ENCODE results near the gene GRIK1. TPM values are rescaled to one million over a fixed set of nuclear protein-coding genes. Genes with fewer than 3 reads are reported as not detected.

The GRIK1 gene
- under 0.01 TPM in 1 of 2 replicates, not detected in the other for total RNA-seq

DNA sequence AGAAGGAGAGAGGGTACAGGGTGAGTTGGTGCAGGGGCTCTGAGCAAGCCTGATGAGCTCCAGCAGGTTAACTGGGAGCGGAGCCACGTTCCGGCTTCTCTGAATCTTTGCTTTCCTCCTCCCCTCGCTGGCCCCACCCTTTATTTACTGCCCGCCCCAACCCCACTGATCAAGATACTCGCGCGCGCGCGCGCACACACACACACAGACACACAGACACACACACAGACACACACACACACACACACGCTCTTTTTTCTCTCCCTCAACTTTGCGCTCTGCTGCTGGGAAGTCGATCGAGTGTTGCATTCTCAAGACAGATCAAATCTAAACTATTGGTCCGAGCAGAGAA is at the start of gene GRIK1:
GRIK1 (minus strand) TSS at position 73 of the 352 bp plus-strand sequence.
- Histone ChIP-seq H3K27ac (ENCODE audit: low read depth, low read length) (no peak within 1 kb of the TSS), H3K4me2 (ENCODE audit: insufficient read depth, low read length) (peak within 1 kb of the TSS; percentile 60), H2AFZ (ENCODE audit: low read length) (peak within 1 kb of the TSS; percentile 82), H3K4me3 (ENCODE audit: insufficient read depth, low read length) (peak within 1 kb of the TSS; percentile 48), H3K36me3 (ENCODE audit: insufficient read depth, low read length) (no peaks in the 10 kb centered on the region), H3K79me2 (ENCODE audit: insufficient read depth, low read length) (no peaks in the 10 kb centered on the region), H4K20me1 (ENCODE audit: insufficient read depth, low read length) (no peaks in the 10 kb centered on the region), H3K9me3 (ENCODE audit: low read depth, low read length) (no peaks in the 10 kb centered on the region), H3K4me1 (ENCODE audit: insufficient read depth, low read length) (no peaks in the 10 kb centered on the region), H3K27me3 (ENCODE audit: insufficient read depth, low read length) (peaks cover 47% of the 10 kb centered on the region)
- TF ChIP-seq, protein P1, sequence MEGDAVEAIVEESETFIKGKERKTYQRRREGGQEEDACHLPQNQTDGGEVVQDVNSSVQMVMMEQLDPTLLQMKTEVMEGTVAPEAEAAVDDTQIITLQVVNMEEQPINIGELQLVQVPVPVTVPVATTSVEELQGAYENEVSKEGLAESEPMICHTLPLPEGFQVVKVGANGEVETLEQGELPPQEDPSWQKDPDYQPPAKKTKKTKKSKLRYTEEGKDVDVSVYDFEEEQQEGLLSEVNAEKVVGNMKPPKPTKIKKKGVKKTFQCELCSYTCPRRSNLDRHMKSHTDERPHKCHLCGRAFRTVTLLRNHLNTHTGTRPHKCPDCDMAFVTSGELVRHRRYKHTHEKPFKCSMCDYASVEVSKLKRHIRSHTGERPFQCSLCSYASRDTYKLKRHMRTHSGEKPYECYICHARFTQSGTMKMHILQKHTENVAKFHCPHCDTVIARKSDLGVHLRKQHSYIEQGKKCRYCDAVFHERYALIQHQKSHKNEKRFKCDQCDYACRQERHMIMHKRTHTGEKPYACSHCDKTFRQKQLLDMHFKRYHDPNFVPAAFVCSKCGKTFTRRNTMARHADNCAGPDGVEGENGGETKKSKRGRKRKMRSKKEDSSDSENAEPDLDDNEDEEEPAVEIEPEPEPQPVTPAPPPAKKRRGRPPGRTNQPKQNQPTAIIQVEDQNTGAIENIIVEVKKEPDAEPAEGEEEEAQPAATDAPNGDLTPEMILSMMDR (IDR thresholded peaks at IDR 0.05; ENCODE audit: extremely low read depth, low read depth, low read length), result no peak
- DNase-seq (ENCODE audit: insufficient read length, low spot score, missing footprints), result no peak

DNA sequence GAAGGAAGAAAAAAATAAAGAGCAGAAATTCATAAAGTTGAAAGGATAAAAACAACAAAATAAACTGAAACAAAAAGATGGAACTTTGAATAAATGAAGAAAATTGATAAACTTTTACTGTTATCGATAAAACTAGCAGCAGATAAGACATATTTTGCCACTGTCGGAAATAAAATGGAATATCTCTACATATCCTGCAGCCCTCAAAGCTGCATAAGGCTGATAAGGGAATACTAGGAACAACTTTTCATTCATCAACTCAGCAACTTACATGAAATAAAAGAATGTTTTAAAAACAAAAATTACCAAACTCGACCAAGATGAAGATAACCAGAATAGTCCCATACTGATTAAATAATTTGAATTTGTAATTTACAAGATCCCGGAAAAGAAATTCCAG is 48.0 kb upstream of the GRIK1 start:
- H3K4me3 ChIP-seq (ENCODE audit: insufficient read depth, low read length), result no peak overlapping the region
- no peaks in the 10 kb centered on the region for H4K20me1 ChIP-seq (ENCODE audit: insufficient read depth, low read length)
- H3K27me3 ChIP-seq (ENCODE audit: insufficient read depth, low read length), result no peaks in the 10 kb centered on the region
- no peaks in the 10 kb centered on the region for H3K79me2 ChIP-seq (ENCODE audit: insufficient read depth, low read length)
- no peaks in the 10 kb centered on the region for H3K4me1 ChIP-seq (ENCODE audit: insufficient read depth, low read length)
- H2AFZ ChIP-seq (ENCODE audit: low read length), result no peak overlapping the region
- no peaks in the 10 kb centered on the region for H3K36me3 ChIP-seq (ENCODE audit: insufficient read depth, low read length)
- DNase-seq (ENCODE audit: insufficient read length, low spot score, missing footprints), result no peak
- TF ChIP-seq, protein P1 (IDR thresholded peaks at IDR 0.05; ENCODE audit: extremely low read depth, low read depth, low read length), result no peak
- no peak overlapping the region for H3K4me2 ChIP-seq (ENCODE audit: insufficient read depth, low read length)
- H3K27ac ChIP-seq (ENCODE audit: low read depth, low read length), result no peak overlapping the region
- H3K9me3 ChIP-seq (ENCODE audit: low read depth, low read length), result peaks cover 2% of the 10 kb centered on the region

DNA sequence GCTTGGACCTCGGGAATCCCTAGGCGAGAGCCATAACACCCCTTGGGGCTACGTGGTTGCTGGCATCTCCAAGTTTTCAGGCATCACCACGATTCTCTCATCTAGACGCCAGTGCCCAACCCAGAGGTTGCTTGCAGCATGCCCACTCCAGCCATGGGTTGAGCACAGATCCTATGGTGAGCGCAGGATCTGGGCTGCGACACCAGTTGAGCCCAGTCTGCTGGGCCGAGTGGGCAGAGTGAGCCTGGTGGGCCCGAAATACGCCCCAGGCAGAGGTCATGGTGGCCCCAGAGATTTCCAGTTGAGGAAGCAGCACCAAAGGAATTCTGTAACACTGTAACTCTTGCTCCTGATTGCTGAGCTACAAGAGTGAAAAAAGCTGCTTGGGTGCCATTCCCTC is 46.1 kb upstream of the GRIK1 start:
- DNase-seq (ENCODE audit: insufficient read length, low spot score, missing footprints), result no peak
- H3K4me1 ChIP-seq (ENCODE audit: insufficient read depth, low read length), result no peaks in the 10 kb centered on the region
- H3K27me3 ChIP-seq (ENCODE audit: insufficient read depth, low read length), result no peaks in the 10 kb centered on the region
- no peaks in the 10 kb centered on the region for H3K9me3 ChIP-seq (ENCODE audit: low read depth, low read length)
- no peak overlapping the region for H3K4me2 ChIP-seq (ENCODE audit: insufficient read depth, low read length)
- no peaks in the 10 kb centered on the region for H3K79me2 ChIP-seq (ENCODE audit: insufficient read depth, low read length)
- no peaks in the 10 kb centered on the region for H4K20me1 ChIP-seq (ENCODE audit: insufficient read depth, low read length)
- no peak overlapping the region for H3K4me3 ChIP-seq (ENCODE audit: insufficient read depth, low read length)
- no peak overlapping the region for H3K27ac ChIP-seq (ENCODE audit: low read depth, low read length)
- TF ChIP-seq, protein P1 (IDR thresholded peaks at IDR 0.05; ENCODE audit: extremely low read depth, low read depth, low read length), result no peak
- H2AFZ ChIP-seq (ENCODE audit: low read length), result no peak overlapping the region
- H3K36me3 ChIP-seq (ENCODE audit: insufficient read depth, low read length), result no peaks in the 10 kb centered on the region

DNA sequence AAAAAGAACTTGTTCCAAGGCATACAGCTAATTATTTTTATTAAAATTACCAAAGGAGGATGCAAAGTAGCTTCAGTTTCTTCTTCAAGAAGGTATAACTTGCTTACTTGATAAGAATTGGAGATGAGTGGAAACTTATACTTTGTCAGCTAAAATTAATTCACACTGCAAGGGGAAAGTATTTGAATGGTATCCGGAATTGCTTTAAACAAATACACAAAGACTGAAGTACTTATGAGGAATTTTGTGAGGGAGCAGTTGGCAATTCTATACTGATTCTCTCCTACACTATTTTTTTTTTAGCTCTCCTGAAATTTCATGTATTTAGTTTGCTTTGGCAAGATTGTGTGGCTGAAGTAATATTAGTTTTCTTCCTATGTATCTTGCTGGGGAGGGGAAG is 39.2 kb upstream of the GRIK1 start:
- TF ChIP-seq, protein P1 (IDR thresholded peaks at IDR 0.05; ENCODE audit: extremely low read depth, low read depth, low read length), result no peak
- H2AFZ ChIP-seq (ENCODE audit: low read length), result no peak overlapping the region
- no peaks in the 10 kb centered on the region for H3K27me3 ChIP-seq (ENCODE audit: insufficient read depth, low read length)
- H3K27ac ChIP-seq (ENCODE audit: low read depth, low read length), result no peak overlapping the region
- no peaks in the 10 kb centered on the region for H3K36me3 ChIP-seq (ENCODE audit: insufficient read depth, low read length)
- H3K4me2 ChIP-seq (ENCODE audit: insufficient read depth, low read length), result no peak overlapping the region
- no peak overlapping the region for H3K4me3 ChIP-seq (ENCODE audit: insufficient read depth, low read length)
- no peaks in the 10 kb centered on the region for H3K9me3 ChIP-seq (ENCODE audit: low read depth, low read length)
- no peak for DNase-seq (ENCODE audit: insufficient read length, low spot score, missing footprints)
- no peaks in the 10 kb centered on the region for H4K20me1 ChIP-seq (ENCODE audit: insufficient read depth, low read length)
- H3K4me1 ChIP-seq (ENCODE audit: insufficient read depth, low read length), result no peaks in the 10 kb centered on the region
- H3K79me2 ChIP-seq (ENCODE audit: insufficient read depth, low read length), result no peaks in the 10 kb centered on the region
